Fibroblast of mammary gland (primary cell): ENCODE results near the gene VRK2.

Experiments used
- DNase-seq: peaks from one replicate; pipeline ENCODE4 v3.0.0-alpha.2; 2010; ENCODE audit warnings: low read depth
- H3K4me3 ChIP-seq: 2 replicates; pipeline ENCODE4 v1.5.1; 2011; ENCODE audit warnings: low read depth, mild to moderate bottlenecking, low read length, moderate library complexity; ENCODE audit not compliant: control insufficient read depth
- CTCF ChIP-seq: conservative IDR thresholded peaks from 2 replicates; pipeline ENCODE4 v1.5.1; 2011; ENCODE audit warnings: low read depth, low read length, inconsistent platforms; ENCODE audit not compliant: control insufficient read depth, insufficient read depth

Gene VRK2

GRCh38 chr2:58064086-58064485 lies 17.5 kb downstream of the VRK2 start:
- H3K4me3 ChIP-seq: no peak overlapping the region
- no peak for TF ChIP-seq CTCF
- no peak for DNase-seq

- no peak overlapping the region for H3K4me3 ChIP-seq
- TF ChIP-seq CTCF: no peak
- no peak for DNase-seq
Measured at GRCh38 chr2:58065248-58065647, 18.6 kb downstream of the VRK2 start.

- H3K4me3 ChIP-seq: no peak overlapping the region
- no peak for DNase-seq
- no peak for TF ChIP-seq CTCF
Measured at GRCh38 chr2:58067001-58067400, 20.4 kb downstream of the VRK2 start.

GRCh38 chr2:58070765-58071164 lies 24.2 kb downstream of the VRK2 start:
- TF ChIP-seq CTCF: no peak
- no peak for DNase-seq
- no peak overlapping the region for H3K4me3 ChIP-seq

GRCh38 chr2:58072102-58072501 lies 25.5 kb downstream of the VRK2 start:
- no peak for DNase-seq
- H3K4me3 ChIP-seq: no peak overlapping the region
- no peak for TF ChIP-seq CTCF

GRCh38 chr2:58073008-58073407 lies 26.4 kb downstream of the VRK2 start:
- no peak for TF ChIP-seq CTCF
- H3K4me3 ChIP-seq: no peak overlapping the region
- DNase-seq: no peak

- no peak for DNase-seq
- no peak for TF ChIP-seq CTCF
- no peak overlapping the region for H3K4me3 ChIP-seq
Measured at GRCh38 chr2:58073751-58074150, 27.1 kb downstream of the VRK2 start.
